PC-3 (cell line): ENCODE measurements around the gene TOP2B. TPM values are rescaled to one million over a fixed set of nuclear protein-coding genes. Genes with fewer than 3 reads are reported as not detected.

Experiments
- ATAC-seq: fragments of 200-7000 bp; cut with Tn5 transposase; 2 replicates; pipeline ENCODE4 v1.9.1; 2020; ENCODE audit warnings: mild to moderate bottlenecking, moderate library complexity
- BruUV-seq: library from RNA; stranded (reverse); fragments of 400-500 nt; replicated peaks from 2 replicates; lab custom pipeline; 2021; lab: Mats Ljungman, UMichigan
- CTCF ChIA-PET: fragments of 300-600 bp; sonication (Branson Sonifier 250); formaldehyde crosslinking; loops from one replicate; lab custom pipeline; 2022; ENCODE audit warnings: antibody characterized with exemption; lab: Charles Lee
- POLR2A ChIA-PET: fragments of 300-600 bp; sonication (Branson Sonifier 250); formaldehyde crosslinking; loops from one replicate; lab custom pipeline; 2022; ENCODE audit warnings: antibody characterized with exemption; ENCODE audit not compliant: unreplicated experiment; lab: Charles Lee
- DNase-seq: peaks from one replicate; pipeline ENCODE4 v3.0.0-alpha.2; 2015
- H2AFZ ChIP-seq: fragments of 300-600 bp; sonication (generic); 2 replicates; pipeline ENCODE4 v1.6.0; 2016; ENCODE audit warnings: antibody characterized with exemption, low read length
- H3F3A ChIP-seq: fragments of 300-600 bp; sonication (generic); one replicate; pipeline ENCODE4 v1.6.0; 2017; ENCODE audit warnings: antibody characterized with exemption, low read length, control low read depth, mild to moderate bottlenecking; ENCODE audit not compliant: unreplicated experiment
- H3K27ac ChIP-seq: fragments of 300-600 bp; sonication (generic); 2 replicates; pipeline ENCODE4 v1.5.1; 2016; ENCODE audit warnings: mild to moderate bottlenecking, low read length
- H3K27me3 ChIP-seq: fragments of 300-600 bp; sonication (generic); 2 replicates; pipeline ENCODE4 v1.6.1; 2016; ENCODE audit warnings: low read length, mixed read lengths
- H3K36me3 ChIP-seq: fragments of 300-600 bp; sonication (generic); 2 replicates; pipeline ENCODE4 v1.6.1; 2016; ENCODE audit warnings: low read depth, mixed run types, low read length, mixed read lengths
- H3K4me1 ChIP-seq: fragments of 300-600 bp; sonication (generic); 2 replicates; pipeline ENCODE4 v1.5.1; 2016; ENCODE audit warnings: low read length; ENCODE audit not compliant: insufficient read depth
- H3K4me2 ChIP-seq: fragments of 300-600 bp; sonication (generic); 2 replicates; pipeline ENCODE4 v1.6.0; 2016; ENCODE audit warnings: low read length
- H3K4me3 ChIP-seq: fragments of 300-600 bp; sonication (generic); 2 replicates; pipeline ENCODE4 v1.5.1; 2016; ENCODE audit warnings: mild to moderate bottlenecking, low read length, mixed read lengths
- H3K79me2 ChIP-seq: fragments of 300-600 bp; sonication (generic); 2 replicates; pipeline ENCODE4 v1.6.1; 2017; ENCODE audit warnings: low read length, mixed read lengths
- H3K9ac ChIP-seq: fragments of 300-600 bp; sonication (generic); 2 replicates; pipeline ENCODE4 v1.6.0; 2016; ENCODE audit warnings: mild to moderate bottlenecking, low read length
- H3K9me2 ChIP-seq: fragments of 300-600 bp; sonication (generic); replicated peaks from 2 replicates; pipeline ENCODE4 v1.6.1; 2016; ENCODE audit warnings: mixed run types, low read length, mixed read lengths
- H3K9me3 ChIP-seq: fragments of 300-600 bp; sonication (generic); 2 replicates; pipeline ENCODE4 v1.6.1; 2016; ENCODE audit warnings: low read length, mixed read lengths
- H4K20me1 ChIP-seq: fragments of 300-600 bp; sonication (generic); 2 replicates; pipeline ENCODE4 v1.6.1; 2016; ENCODE audit warnings: low read length, mixed read lengths
- EZH2 ChIP-seq: fragments of 300-600 bp; sonication (generic); IDR thresholded peaks from one replicate; pipeline ENCODE4 v1.6.1; 2017; ENCODE audit warnings: antibody characterized with exemption, mild to moderate bottlenecking, low read length; ENCODE audit not compliant: unreplicated experiment
- EZH2phosphoT487 ChIP-seq: fragments of 300-600 bp; sonication (generic); IDR thresholded peaks from 2 replicates; pipeline ENCODE4 v1.6.1; 2018; ENCODE audit warnings: mild to moderate bottlenecking, antibody characterized with exemption, low read length, borderline replicate concordance
- intact Hi-C: fragments of 100-400 bp; cut with micrococcal nuclease; formaldehyde crosslinking; loops from 2 replicates; pipeline ENCODE4 v1.9.0; 2023
- total RNA-seq: library from RNA; depleted of rRNA; stranded (reverse); fragments of >200 nt; gene quantifications from 2 replicates; pipeline ENCODE4 v1.2.3, GENCODE V29; 2014
- TF ChIP-seq, protein P1 (sequence below): fragments of 300-600 bp; sonication (generic); conservative IDR thresholded peaks from 2 replicates; pipeline ENCODE4 v1.5.1; 2017; ENCODE audit warnings: antibody characterized with exemption, low read depth, mild to moderate bottlenecking, low read length

TOP2B gene
- total RNA-seq, 1 experiment from 2014 or later = 79.0 TPM

DNA sequence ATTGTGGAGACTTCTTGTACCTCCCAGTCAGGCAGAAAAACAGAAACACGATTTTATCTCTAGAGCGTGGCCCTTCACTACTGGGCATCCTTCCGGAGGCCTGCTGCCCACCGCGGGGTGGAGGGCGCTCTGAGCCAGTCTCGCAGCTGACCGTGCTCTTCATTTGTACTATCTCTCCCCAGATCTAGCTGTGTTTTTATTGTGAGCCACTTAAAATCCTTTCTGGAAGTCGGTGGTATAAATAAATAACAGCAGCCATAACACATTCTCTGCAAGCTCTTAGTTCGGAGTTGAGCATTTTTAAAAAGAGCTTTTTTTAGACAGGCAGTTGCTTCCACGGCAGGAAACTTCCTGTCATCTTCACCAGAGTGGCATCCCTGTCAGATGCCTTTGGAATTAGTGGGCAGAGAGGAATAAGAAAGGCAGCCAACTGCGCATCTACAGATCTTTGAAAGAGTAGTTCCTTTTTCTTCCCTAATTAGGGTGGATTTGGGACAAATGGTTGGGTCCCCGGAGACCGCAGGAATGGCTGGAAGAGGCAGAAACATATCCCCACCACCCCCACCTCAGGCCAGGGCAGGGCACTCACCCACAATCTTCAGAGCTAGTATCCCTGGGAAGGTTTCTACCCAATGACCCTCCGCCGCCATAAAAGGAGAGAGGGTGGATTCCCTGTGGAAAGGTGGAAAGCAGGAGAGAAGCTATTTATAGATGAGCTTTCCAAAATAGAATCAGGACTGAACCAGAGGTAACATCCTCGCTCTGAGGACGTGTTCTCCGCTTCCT, 91.1 kb downstream of the TOP2B start:
- H2AFZ ChIP-seq = no peak overlapping the region
- H3K79me2 ChIP-seq = no peaks in the 10 kb centered on the region
- H4K20me1 ChIP-seq = no peaks in the 10 kb centered on the region
- H3K27ac ChIP-seq = no peak overlapping the region
- no TSS peak for BruUV-seq
- CTCF ChIA-PET = no interaction called here
- no peaks in the 10 kb centered on the region for H3K4me1 ChIP-seq
- no peak overlapping the region for H3K4me2 ChIP-seq
- intact Hi-C loops = no loop called here
- no peaks in the 10 kb centered on the region for H3K36me3 ChIP-seq
- H3K9me2 ChIP-seq = no peaks in the 10 kb centered on the region
- no peak overlapping the region for H3K4me3 ChIP-seq
- peaks cover 21% of the 10 kb centered on the region; the same call in 1 of the 2 replicates for H3K27me3 ChIP-seq
- POLR2A ChIA-PET = no interaction called here
- H3F3A ChIP-seq = no peaks in the 10 kb centered on the region
- TF ChIP-seq EZH2 = no peak
- no peak for TF ChIP-seq EZH2phosphoT487
- TF ChIP-seq, protein P1, sequence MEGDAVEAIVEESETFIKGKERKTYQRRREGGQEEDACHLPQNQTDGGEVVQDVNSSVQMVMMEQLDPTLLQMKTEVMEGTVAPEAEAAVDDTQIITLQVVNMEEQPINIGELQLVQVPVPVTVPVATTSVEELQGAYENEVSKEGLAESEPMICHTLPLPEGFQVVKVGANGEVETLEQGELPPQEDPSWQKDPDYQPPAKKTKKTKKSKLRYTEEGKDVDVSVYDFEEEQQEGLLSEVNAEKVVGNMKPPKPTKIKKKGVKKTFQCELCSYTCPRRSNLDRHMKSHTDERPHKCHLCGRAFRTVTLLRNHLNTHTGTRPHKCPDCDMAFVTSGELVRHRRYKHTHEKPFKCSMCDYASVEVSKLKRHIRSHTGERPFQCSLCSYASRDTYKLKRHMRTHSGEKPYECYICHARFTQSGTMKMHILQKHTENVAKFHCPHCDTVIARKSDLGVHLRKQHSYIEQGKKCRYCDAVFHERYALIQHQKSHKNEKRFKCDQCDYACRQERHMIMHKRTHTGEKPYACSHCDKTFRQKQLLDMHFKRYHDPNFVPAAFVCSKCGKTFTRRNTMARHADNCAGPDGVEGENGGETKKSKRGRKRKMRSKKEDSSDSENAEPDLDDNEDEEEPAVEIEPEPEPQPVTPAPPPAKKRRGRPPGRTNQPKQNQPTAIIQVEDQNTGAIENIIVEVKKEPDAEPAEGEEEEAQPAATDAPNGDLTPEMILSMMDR = no peak
- H3K9me3 ChIP-seq = no peaks in the 10 kb centered on the region
- DNase-seq (peak; percentile 25), ATAC-seq (no peak)
- no peak overlapping the region for H3K9ac ChIP-seq

DNA sequence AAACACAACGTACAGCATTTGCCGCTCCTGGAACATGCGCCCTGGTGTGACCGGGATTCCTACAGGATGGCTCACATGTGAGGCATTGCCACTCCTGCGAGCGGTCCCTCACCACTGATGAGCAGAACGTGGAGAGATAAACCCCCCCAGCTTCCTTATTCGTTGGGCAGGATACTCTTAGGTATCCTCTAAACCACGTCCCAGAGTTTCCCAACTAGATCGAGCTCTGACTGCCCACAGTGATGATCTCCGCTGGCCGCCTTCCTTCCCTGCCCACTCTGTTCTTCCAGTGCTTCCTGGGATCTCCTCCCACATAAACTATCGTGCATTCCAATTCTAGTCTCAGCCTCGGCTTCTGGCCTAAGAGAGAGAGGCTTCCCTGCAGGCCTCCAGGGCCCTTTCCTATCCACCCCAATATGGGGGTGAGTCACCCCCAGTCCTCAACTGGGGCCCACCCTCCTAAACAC, 91.8 kb downstream of the TOP2B start:
- Histone ChIP-seq H3K9me3 (no peaks in the 10 kb centered on the region), H3K4me1 (no peaks in the 10 kb centered on the region), H2AFZ (no peak overlapping the region), H3F3A (no peaks in the 10 kb centered on the region), H4K20me1 (no peaks in the 10 kb centered on the region), H3K27ac (no peak overlapping the region), H3K9me2 (no peaks in the 10 kb centered on the region), H3K79me2 (no peaks in the 10 kb centered on the region), H3K4me2 (no peak overlapping the region), H3K9ac (no peak overlapping the region), H3K36me3 (no peaks in the 10 kb centered on the region), H3K4me3 (no peak overlapping the region), H3K27me3 (peaks cover 15% of the 10 kb centered on the region; the same call in 1 of the 2 replicates)
- TF ChIP-seq EZH2phosphoT487 (no peak), EZH2 (no peak)
- TF ChIP-seq, protein P1 = no peak
- DNase-seq (peak; percentile 32), ATAC-seq (no peak)
- BruUV-seq = no TSS peak
- POLR2A ChIA-PET = interaction anchor here (0.6 kb wide), 1 partner anchor 1334 kb away, joined by 7 read pairs; no protein-coding TSS in a partner anchor
- intact Hi-C loops = no loop called here
- CTCF ChIA-PET = no interaction called here

DNA sequence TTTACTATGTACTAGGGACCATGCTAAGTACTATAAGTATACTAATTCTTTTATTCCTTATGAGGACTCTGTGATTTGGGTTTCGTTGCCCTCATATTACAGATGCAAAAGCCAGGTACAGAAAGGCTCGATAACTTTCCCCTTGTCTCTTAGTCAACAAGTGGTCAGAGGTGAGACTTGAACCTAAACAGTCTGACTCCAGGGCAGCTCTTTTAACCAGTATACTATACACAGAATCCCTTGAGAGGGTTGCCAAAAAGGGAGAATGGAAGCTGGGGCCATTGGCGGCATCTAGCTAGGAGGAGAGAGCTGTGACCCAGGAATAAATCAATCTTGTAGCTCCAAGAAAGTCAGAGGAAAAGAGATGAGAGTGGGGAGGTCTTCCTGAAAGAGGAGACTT, 92.4 kb downstream of the TOP2B start:
- H3K9me3 ChIP-seq = no peaks in the 10 kb centered on the region
- no peak overlapping the region for H3K4me3 ChIP-seq
- no peak overlapping the region for H3K9ac ChIP-seq
- H3K4me1 ChIP-seq = no peaks in the 10 kb centered on the region
- BruUV-seq = no TSS peak
- no peaks in the 10 kb centered on the region for H3K36me3 ChIP-seq
- no peak overlapping the region for H3K4me2 ChIP-seq
- intact Hi-C loops = no loop called here
- no peak overlapping the region for H2AFZ ChIP-seq
- TF ChIP-seq, protein P1 = no peak
- TF ChIP-seq EZH2 = no peak
- no peak overlapping the region for H3K27ac ChIP-seq
- H3K79me2 ChIP-seq = no peaks in the 10 kb centered on the region
- POLR2A ChIA-PET = interaction anchor here (0.6 kb wide), 1 partner anchor 1333 kb away, joined by 7 read pairs; no protein-coding TSS in a partner anchor
- DNase-seq (no peak), ATAC-seq (no peak)
- no peaks in the 10 kb centered on the region for H3K9me2 ChIP-seq
- H3K27me3 ChIP-seq = peaks cover 10% of the 10 kb centered on the region; the same call in 1 of the 2 replicates
- H4K20me1 ChIP-seq = no peaks in the 10 kb centered on the region
- CTCF ChIA-PET = no interaction called here
- no peaks in the 10 kb centered on the region for H3F3A ChIP-seq
